Tibial artery (tissue), 4 donors: ENCODE results near the gene FAHD2A.

Experiments
- DNase-seq, 2 donors: peaks; one replicate each; pipeline ENCODE4 v3.0.0-alpha.2; 2019
- H3K27ac ChIP-seq, 2 donors: fragments of 200-600 bp; sonication (generic) in 1 of 2; 1 replicate in 1 of 2; 2 replicates in 1 of 2; pipeline ENCODE4 v1.5.1; 2018 to 2019; ENCODE audit warnings: mild to moderate bottlenecking in 1 of 2
- H3K27me3 ChIP-seq, 2 donors: fragments of 200-600 bp; sonication (generic) in 1 of 2; one replicate each; pipeline versions ENCODE4 v1.5.1 to v1.6.0; 2016 to 2019
- H3K36me3 ChIP-seq, 3 donors: fragments of 200-600 bp; sonication (generic) in 2 of 3; one replicate each; pipeline ENCODE4 v1.5.1; 2016 to 2019; ENCODE audit warnings: mild to moderate bottlenecking in 2 of 3
- H3K4me1 ChIP-seq, 4 donors: fragments of 200-600 bp; sonication (generic) in 2 of 4; 1 replicate in 3 of 4; 2 replicates in 1 of 4; pipeline ENCODE4 v1.5.1; 2016 to 2019
- H3K4me3 ChIP-seq, 2 donors: fragments of 200-600 bp; sonication (generic) in 1 of 2; 1 replicate in 1 of 2; 2 replicates in 1 of 2; pipeline ENCODE4 v1.5.1; 2018 to 2019; ENCODE audit warnings: mild to moderate bottlenecking in 2 of 2
- H3K9me3 ChIP-seq, 3 donors: fragments of 200-600 bp; sonication (generic) in 1 of 3; one replicate each; pipeline ENCODE4 v1.5.1; 2016 to 2019
- intact Hi-C: fragments of 100-400 bp; cut with DNase I; formaldehyde crosslinking; loops from one replicate; pipeline ENCODE4 v1.15.0; 2023; ENCODE audit warnings: low total_unique reads
- TF ChIP-seq, protein P1 (sequence below), 2 experiments: fragments of 200-600 bp in 1 of 2; fragments of 450-650 bp in 1 of 2; IDR thresholded peaks; one replicate each; pipeline ENCODE4 v1.5.1; 2017 to 2019; ENCODE audit warnings: antibody characterized with exemption in 2 of 2, mild to moderate bottlenecking in 1 of 2, moderate library complexity in 1 of 2

Gene FAHD2A

DNA sequence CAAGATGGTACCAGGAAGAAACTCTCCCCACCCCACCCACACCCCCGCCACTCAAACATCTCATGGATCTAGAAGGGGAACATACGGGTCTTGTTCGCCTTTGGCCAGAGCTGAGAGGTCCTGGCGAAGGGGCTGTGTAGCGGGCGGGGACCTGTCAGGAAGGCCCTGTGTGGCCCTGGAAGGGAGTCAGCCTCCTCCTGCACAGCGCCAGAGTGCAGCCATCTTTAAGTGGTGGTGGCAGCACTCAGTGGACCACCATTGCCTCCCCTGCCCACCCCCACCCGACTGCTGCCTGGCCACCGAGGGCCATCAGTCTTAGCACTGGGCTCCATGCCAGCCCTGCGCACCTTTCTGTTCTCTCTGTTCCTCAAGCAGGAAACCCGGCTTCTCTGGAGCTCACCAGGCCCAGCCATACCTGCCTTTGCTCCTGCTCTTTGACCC is 11.6 kb upstream of the FAHD2A start:
- peaks cover 0 to 27% of the 10 kb centered on the region in 2 donors for H3K27me3 ChIP-seq
- no peak overlapping the region for H3K4me3 ChIP-seq
- no peaks in the 10 kb centered on the region for H3K9me3 ChIP-seq
- peak in 1 of 2 donors; percentile 49 for DNase-seq
- no peak overlapping the region for H3K27ac ChIP-seq
- TF ChIP-seq, protein P1, sequence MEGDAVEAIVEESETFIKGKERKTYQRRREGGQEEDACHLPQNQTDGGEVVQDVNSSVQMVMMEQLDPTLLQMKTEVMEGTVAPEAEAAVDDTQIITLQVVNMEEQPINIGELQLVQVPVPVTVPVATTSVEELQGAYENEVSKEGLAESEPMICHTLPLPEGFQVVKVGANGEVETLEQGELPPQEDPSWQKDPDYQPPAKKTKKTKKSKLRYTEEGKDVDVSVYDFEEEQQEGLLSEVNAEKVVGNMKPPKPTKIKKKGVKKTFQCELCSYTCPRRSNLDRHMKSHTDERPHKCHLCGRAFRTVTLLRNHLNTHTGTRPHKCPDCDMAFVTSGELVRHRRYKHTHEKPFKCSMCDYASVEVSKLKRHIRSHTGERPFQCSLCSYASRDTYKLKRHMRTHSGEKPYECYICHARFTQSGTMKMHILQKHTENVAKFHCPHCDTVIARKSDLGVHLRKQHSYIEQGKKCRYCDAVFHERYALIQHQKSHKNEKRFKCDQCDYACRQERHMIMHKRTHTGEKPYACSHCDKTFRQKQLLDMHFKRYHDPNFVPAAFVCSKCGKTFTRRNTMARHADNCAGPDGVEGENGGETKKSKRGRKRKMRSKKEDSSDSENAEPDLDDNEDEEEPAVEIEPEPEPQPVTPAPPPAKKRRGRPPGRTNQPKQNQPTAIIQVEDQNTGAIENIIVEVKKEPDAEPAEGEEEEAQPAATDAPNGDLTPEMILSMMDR (IDR thresholded peaks at IDR 0.05), result no peak
- intact Hi-C loops, result no loop called here
- no peaks in the 10 kb centered on the region for H3K36me3 ChIP-seq
- H3K4me1 ChIP-seq, result peaks cover 0 to 4% (median 0%) of the 10 kb centered on the region in 4 donors

DNA sequence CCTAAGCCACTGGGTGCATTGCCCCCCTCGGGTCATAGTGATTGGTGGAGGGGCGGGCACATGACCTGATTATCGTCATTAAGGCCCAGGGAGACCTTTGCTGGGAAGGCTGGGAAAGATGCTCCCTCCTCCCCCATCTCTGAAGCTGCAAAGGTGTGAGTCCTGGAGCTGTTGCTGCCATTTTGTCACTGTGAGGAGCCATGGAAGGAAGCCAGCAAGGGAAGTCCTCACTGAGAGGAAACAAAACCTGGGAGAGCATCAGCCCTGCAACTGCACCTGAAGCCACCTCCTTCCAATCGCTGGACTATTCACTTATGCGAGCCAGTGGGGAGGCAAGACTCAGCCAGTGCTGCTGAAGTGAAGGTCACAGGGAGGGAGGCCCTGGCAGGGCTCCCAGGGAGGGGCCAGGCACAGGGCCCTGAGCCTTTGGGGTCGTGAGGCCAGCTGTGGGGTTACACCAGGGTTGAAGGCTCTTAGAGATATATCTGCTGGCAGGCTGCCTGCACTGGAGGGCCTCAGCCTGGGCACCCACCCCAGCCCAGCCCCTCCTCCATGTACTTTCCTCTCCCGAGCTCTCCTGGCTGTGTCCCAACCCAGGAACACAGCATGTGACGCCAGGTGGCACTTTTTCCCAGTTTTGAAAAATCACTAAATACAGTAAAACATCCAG is 10.7 kb upstream of the FAHD2A start:
- Histone ChIP-seq H3K4me1 (peaks cover 0 to 4% (median 0%) of the 10 kb centered on the region in 4 donors), H3K27ac (no peak overlapping the region), H3K36me3 (no peaks in the 10 kb centered on the region), H3K9me3 (no peaks in the 10 kb centered on the region), H3K27me3 (peaks cover 0 to 27% of the 10 kb centered on the region in 2 donors), H3K4me3 (no peak overlapping the region)
- TF ChIP-seq, protein P1 (IDR thresholded peaks at IDR 0.05), result no peak
- intact Hi-C loops, result no loop called here
- peak in 1 of 2 donors; percentile 58 for DNase-seq

DNA sequence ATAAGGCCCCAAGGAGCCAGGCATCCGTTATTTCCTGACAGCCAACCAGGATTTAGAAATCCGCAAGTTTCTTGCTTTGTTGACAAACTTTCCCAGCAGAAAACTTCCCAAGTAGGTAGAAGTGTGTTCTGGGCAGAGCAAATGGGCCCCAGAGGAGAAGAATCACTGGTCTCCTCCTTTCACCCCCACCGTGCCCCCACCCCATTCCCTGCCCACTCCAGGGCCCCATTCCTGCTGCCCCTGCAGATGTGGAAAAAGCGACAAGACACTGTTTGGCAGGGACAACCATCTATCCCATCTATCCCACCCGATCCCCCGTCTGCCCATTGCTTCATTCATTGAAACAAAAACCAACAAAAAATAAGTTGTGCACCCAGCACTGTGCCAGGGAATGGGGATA is 10.2 kb upstream of the FAHD2A start:
- Histone ChIP-seq H3K4me1 (peaks cover 0 to 4% (median 0%) of the 10 kb centered on the region in 4 donors), H3K36me3 (no peaks in the 10 kb centered on the region), H3K9me3 (no peaks in the 10 kb centered on the region), H3K27me3 (peaks cover 0 to 27% of the 10 kb centered on the region in 2 donors), H3K27ac (no peak overlapping the region), H3K4me3 (no peak overlapping the region)
- DNase-seq, result peak in 1 of 2 donors; percentile 33
- intact Hi-C loops, result no loop called here
- TF ChIP-seq, protein P1 (IDR thresholded peaks at IDR 0.05), result no peak

DNA sequence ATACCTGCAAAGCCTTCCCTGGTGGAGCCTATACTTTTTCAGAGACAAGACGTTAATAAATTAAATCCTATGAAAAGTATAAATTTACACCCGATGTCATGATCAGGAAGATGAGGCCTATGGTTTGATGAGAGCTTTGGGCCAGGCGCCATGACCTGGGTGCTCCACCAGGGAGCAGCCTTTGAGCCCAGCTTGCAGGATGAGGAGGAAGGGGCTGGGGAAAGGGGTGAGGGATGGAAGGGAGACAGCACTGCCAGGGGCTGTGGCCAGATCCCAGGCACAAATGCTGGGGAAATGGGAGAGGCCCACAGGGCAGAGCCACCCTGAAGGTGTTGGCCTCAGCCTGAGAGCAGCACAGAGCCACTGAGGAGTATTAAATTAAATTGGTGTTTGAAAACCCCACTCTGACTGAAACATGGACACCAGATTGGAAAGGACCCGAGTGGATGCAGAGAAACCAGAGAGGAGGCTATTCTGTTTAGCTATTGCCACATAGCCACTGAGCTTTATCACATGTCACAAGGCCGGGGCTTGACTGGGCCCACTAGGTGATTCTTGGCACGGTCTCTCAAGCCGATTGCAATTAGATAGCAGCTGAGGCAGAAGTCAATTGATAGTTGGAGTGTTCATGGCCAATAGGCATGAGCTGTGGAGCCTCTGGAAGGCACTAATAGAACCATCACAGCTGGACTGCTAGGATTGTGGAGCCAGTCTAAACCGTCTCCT is 9.6 kb upstream of the FAHD2A start:
- DNase-seq, result peak in 1 of 2 donors; percentile 28
- TF ChIP-seq, protein P1 (IDR thresholded peaks at IDR 0.05), result no peak
- Histone ChIP-seq H3K9me3 (no peaks in the 10 kb centered on the region), H3K36me3 (no peaks in the 10 kb centered on the region), H3K27ac (no peak overlapping the region), H3K4me1 (peaks cover 0 to 4% (median 0%) of the 10 kb centered on the region in 4 donors), H3K4me3 (no peak overlapping the region), H3K27me3 (peaks cover 0 to 25% of the 10 kb centered on the region in 2 donors)
- intact Hi-C loops, result no loop called here

DNA sequence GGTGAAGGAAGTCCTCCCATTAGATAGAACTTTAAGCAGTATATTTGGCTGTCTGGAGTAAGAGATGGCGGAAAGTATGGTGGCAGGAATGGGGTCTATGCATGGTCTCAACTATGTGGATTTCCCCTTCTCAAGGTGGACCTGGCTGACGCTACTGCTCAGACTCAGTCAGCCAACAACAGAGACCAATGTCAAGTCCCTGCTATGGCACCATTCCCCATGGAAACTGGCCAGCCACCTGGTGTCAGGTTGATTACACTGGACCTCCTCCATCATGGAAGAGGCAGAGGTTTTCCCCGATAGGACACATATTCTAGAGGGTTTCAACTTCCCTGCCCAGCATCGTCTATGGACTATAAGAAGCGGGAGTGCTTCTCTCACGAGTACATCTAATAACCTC is 8.6 kb upstream of the FAHD2A start:
- Histone ChIP-seq H3K9me3 (no peaks in the 10 kb centered on the region), H3K27ac (no peak overlapping the region), H3K36me3 (no peaks in the 10 kb centered on the region), H3K4me3 (no peak overlapping the region), H3K4me1 (peaks cover 0 to 4% (median 0%) of the 10 kb centered on the region in 4 donors), H3K27me3 (peaks cover 0 to 17% of the 10 kb centered on the region in 2 donors)
- peak in 1 of 2 donors; percentile 37 for DNase-seq
- intact Hi-C loops, result no loop called here
- TF ChIP-seq, protein P1 (IDR thresholded peaks at IDR 0.05), result no peak
